Stimulated activated CD4-positive, alpha-beta T cell treated with anti-CD3 and anti-CD28 coated beads, TNF-alpha, amount 100 ng/mL, for 4 hours (primary cell): Measurements from ENCODE around the gene CD1C.
"Not testable (repeated sequence)": the region's sequence is repeated elsewhere in the genome, so short reads cannot be mapped to it uniquely, and the experiment has no call there.

Experiments
- DNase-seq, 3 experiments: peaks; one replicate each; pipeline ENCODE4 v3.0.0-alpha.2; 2020; ENCODE audit warnings: low read depth in 3 of 3

The CD1C gene

DNA sequence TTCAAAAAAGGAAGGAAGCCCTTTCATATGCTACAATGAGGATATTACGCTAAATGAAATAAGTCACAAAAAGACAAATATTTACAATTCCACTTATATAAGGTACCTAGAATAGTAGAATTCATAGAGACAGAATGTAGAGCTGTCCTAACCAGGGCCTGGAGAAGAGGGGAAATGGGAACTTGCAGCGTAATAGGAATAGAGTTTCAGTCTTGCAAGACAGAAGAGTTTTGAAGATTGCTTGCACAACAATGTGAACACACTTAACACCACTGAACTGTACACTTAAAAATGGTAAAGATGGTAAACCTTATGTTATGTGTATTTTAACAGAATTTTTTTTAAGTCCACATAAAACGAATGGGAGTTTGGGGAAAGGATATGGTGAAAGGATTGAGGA, 38.7 kb downstream of the CD1C start:
- no peak for DNase-seq

GRCh38 chr1:158329300-158329699, 39.6 kb downstream of the CD1C start:
- DNase-seq = no peak

DNA sequence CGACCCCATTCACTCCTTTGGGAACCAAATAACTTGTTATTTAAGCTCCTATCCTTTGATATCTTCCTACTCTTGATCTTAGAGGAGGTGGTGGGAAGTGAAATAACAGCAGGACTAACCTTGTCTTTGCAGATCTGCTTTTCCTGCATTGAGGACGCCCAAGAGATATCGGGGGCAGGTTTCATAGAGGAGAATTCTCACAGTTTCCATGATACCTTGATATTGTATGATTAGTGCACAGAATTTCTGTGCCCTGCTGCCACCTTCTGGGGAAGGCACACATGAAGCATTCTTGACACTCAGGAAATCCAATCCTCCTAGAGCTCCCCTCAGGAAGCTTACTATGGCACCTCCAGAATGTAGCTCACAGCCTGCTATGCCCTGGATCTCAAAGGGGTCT, 40.0 kb downstream of the CD1C start:
- no peak for DNase-seq

GRCh38 chr1:158330391-158331105, 40.8 kb downstream of the CD1C start:
- no peak for DNase-seq

- DNase-seq = no peak
Observed at GRCh38 chr1:158331106-158331425, 41.3 kb downstream of the CD1C start.

GRCh38 chr1:158331481-158332150, 41.9 kb downstream of the CD1C start, which contains the start of gene CD1B:
Gene CD1B, minus strand, starts transcription at chr1:158331531. Its CDS starts 108 bp downstream, at chr1:158331423.
- no peak for DNase-seq

GRCh38 chr1:158333405-158334155, 43.9 kb downstream of the CD1C start:
- DNase-seq = no peak

DNA sequence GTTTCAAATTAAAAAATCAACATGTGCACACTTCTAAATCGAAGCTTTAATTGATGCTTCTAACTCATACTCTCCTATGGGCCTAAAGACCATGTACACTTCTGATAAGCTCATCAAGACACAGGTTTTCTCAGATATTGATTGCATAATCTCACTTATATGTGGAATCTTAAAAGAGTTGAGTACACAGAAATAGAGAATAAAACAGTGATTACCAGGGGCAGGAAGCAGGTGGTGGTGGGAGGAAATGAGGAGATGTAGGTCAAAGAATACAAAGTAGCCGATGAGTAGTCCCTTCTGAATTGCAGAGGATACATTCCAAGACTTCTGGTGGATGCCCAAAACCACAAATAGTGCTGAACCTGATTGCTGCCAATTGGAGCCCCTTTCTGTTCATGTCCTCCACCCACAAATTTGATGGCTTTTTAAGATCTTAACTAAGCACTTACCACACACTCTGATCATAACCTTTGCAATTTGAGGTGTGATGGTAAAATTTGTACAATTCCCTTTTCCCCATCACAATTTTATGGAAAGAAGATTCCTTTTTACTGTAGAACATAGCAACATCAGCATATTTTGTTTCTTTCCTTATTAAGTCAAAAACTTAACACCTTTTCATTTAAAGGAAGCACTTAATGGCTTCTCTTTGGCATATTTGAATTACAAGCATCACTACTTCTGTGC, 44.9 kb downstream of the CD1C start:
- no peak for DNase-seq

DNA sequence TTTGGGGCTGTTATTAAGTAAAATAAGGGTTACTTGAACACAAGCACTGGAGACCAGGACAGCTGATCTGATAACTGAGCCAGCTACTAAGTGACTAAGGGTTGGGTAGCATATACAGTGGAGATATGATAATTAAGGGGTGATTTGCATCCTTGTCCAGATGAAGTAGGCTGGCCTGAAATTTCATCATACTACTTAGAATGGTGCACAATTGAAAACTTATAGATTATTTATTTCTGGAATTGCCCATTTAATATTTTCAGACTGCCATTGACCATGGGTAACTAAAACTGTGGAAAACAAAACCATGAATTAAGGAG, 45.5 kb downstream of the CD1C start:
- no peak for DNase-seq

- not testable (repeated sequence) for DNase-seq
Observed at GRCh38 chr1:158336413-158336812, 46.7 kb downstream of the CD1C start.
